Trophoblast cell (in vitro differentiated cells and primary cell): ENCODE results near the gene TLE3.

Source experiments
- DNase-seq, 2 donors: peaks; one replicate each; pipeline ENCODE4 v3.0.0-alpha.2; 2016
- H2AFZ ChIP-seq: 2 replicates; pipeline ENCODE4 v1.6.1; 2013; ENCODE audit warnings: low read length, moderate library complexity, mild to moderate bottlenecking; ENCODE audit not compliant: insufficient read depth, poor library complexity
- H2AK5ac ChIP-seq: 2 replicates; pipeline ENCODE4 v1.6.1; 2013; ENCODE audit warnings: mild to moderate bottlenecking, low read length
- H2BK120ac ChIP-seq: 2 replicates; pipeline ENCODE4 v1.6.1; 2013; ENCODE audit warnings: low read length, mild to moderate bottlenecking, moderate library complexity; ENCODE audit not compliant: insufficient read depth, poor library complexity
- H2BK12ac ChIP-seq: 2 replicates; pipeline ENCODE4 v1.6.1; 2013; ENCODE audit warnings: mild to moderate bottlenecking, low read length, moderate library complexity
- H2BK5ac ChIP-seq: 2 replicates; pipeline ENCODE4 v1.6.1; 2013; ENCODE audit warnings: low read length, low read depth, moderate library complexity, mild to moderate bottlenecking; ENCODE audit not compliant: poor library complexity
- H3K14ac ChIP-seq: 2 replicates; pipeline ENCODE4 v1.6.1; 2013; ENCODE audit warnings: mild to moderate bottlenecking, low read length
- H3K18ac ChIP-seq: 2 replicates; pipeline ENCODE4 v1.6.1; 2013; ENCODE audit warnings: mild to moderate bottlenecking, low read length
- H3K23ac ChIP-seq: 2 replicates; pipeline ENCODE4 v1.6.1; 2013; ENCODE audit warnings: low read length
- H3K27ac ChIP-seq: 2 replicates; pipeline ENCODE4 v1.5.1; 2013; ENCODE audit warnings: low read depth, mild to moderate bottlenecking, inconsistent platforms, low read length, moderate library complexity
- H3K27me3 ChIP-seq: 2 replicates; pipeline ENCODE4 v1.6.1; 2013; ENCODE audit warnings: inconsistent platforms, mild to moderate bottlenecking, low read length, moderate library complexity; ENCODE audit not compliant: insufficient read depth
- H3K36me3 ChIP-seq, 2 experiments: 1 replicate in 1 of 2; 2 replicates in 1 of 2; pipeline ENCODE4 v1.6.1; 2013; ENCODE audit warnings: low read length in 2 of 2, mild to moderate bottlenecking in 2 of 2, moderate library complexity in 1 of 2; ENCODE audit not compliant: insufficient read depth in 2 of 2, control insufficient read depth in 1 of 2
- H3K4ac ChIP-seq: 2 replicates; pipeline ENCODE4 v1.6.1; 2013; ENCODE audit warnings: low read depth, mild to moderate bottlenecking, low read length, moderate library complexity
- H3K4me1 ChIP-seq, 2 experiments: 1 replicate in 1 of 2; 2 replicates in 1 of 2; pipeline ENCODE4 v1.6.1; 2013; ENCODE audit warnings: low read length in 2 of 2, mild to moderate bottlenecking in 2 of 2, moderate library complexity in 1 of 2; ENCODE audit not compliant: insufficient read depth in 2 of 2, control insufficient read depth in 1 of 2
- H3K4me2 ChIP-seq: 2 replicates; pipeline ENCODE4 v1.6.1; 2013; ENCODE audit warnings: inconsistent platforms, mild to moderate bottlenecking, low read length, moderate library complexity
- H3K4me3 ChIP-seq: 2 replicates; pipeline ENCODE4 v1.5.1; 2013; ENCODE audit warnings: mild to moderate bottlenecking, low read depth, low read length, inconsistent platforms
- H3K79me1 ChIP-seq: one replicate; pipeline ENCODE4 v1.6.1; 2013; ENCODE audit warnings: low read length
- H3K79me2 ChIP-seq: 2 replicates; pipeline ENCODE4 v1.6.1; 2013; ENCODE audit warnings: low read length, mild to moderate bottlenecking; ENCODE audit not compliant: control insufficient read depth, insufficient read depth, poor library complexity
- H3K9ac ChIP-seq: 2 replicates; pipeline ENCODE4 v1.6.1; 2013; ENCODE audit warnings: mild to moderate bottlenecking, low read length
- H3K9me3 ChIP-seq: 2 replicates; pipeline ENCODE4 v1.6.1; 2013; ENCODE audit warnings: low read depth, mild to moderate bottlenecking, control low read depth, inconsistent platforms, low read length; ENCODE audit not compliant: insufficient read depth
- H4K12ac ChIP-seq: 2 replicates; pipeline ENCODE4 v1.6.1; 2013; ENCODE audit warnings: low read depth, mild to moderate bottlenecking, low read length, moderate library complexity
- H4K8ac ChIP-seq: 2 replicates; pipeline ENCODE4 v1.6.1; 2013; ENCODE audit warnings: low read depth, mild to moderate bottlenecking, low read length, moderate library complexity
- H4K91ac ChIP-seq: one replicate; pipeline ENCODE4 v1.6.1; 2013; ENCODE audit warnings: low read depth, mild to moderate bottlenecking, low read length, moderate library complexity
- WGBS: extraction: QIAGEN DNeasy Blood & Tissue Kit; methylation state at CpG from one replicate; pipeline ENCODE4 v1.1.7; 2013; ENCODE audit warnings: missing lambda C conversion rate; ENCODE audit not compliant: insufficient read length, insufficient coverage; ENCODE audit errors: extremely low coverage; 5-methylcytosine and 5-hydroxymethylcytosine counted together

The TLE3 gene

DNA sequence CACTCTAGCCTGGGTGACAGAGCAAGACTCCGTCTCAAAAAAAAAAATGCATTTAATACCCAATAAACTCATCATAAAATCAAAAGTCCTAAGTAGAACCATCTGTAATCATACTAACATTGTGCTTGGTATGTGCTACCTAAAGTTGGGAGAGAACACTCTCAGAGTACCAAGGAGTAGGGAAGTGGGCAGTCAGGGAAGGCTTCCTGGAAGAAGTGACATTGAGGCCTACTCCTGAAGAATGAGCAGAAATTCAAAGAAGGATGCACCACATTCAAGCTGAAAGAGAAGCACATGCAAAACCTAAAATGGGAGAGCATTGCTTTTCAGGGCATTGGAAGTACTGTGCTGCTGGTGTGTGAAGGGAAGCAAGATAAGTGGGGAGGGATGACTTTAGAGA is 54.1 kb downstream of the TLE3 start:
- H4K12ac ChIP-seq, result no peak overlapping the region

DNA sequence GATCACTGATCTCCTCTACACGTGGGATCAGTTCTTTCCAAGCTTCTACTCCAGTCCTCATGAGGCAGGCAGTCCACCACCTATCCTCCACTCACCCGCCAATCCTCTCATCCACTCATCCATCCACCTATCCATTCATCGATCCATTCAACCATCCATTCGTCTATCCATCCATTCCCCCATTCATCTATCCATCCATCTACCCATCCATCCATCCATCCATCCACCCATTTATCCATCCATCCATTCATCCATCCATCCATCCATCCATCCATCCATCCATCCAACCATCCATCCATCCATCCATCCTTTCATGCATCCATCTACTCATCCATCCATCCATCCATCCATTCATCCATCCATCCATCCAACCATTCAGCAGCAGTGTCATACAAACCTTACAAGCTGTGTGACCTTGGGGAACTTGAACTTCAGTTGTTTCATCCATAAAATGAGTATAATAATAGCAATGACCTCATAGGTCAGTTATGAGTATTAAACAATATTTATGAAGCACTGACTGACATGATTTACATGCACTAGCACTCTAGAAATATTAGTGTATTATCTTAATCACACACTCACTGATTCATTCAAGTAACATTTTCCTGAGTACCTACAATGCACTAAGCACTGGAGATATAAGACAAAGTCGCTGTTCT is 55.0 kb downstream of the TLE3 start:
- no peak overlapping the region for H2BK12ac ChIP-seq
- no peaks in the 10 kb centered on the region for H3K4me1 ChIP-seq
- H3K27me3 ChIP-seq, result no peaks in the 10 kb centered on the region
- H3K27ac ChIP-seq, result no peak overlapping the region
- no peaks in the 10 kb centered on the region for H3K9me3 ChIP-seq
- H4K8ac ChIP-seq, result no peak overlapping the region
- H4K12ac ChIP-seq, result no peak overlapping the region
- no peak overlapping the region for H2AK5ac ChIP-seq
- no peak overlapping the region for H3K4me3 ChIP-seq
- WGBS, result 100% methylated on average over 3 of the region's 5 CpGs
- no peak overlapping the region for H3K18ac ChIP-seq
- H3K79me1 ChIP-seq, result no peaks in the 10 kb centered on the region
- H3K36me3 ChIP-seq, result no peaks in the 10 kb centered on the region
- no peak overlapping the region for H3K9ac ChIP-seq
- H3K23ac ChIP-seq, result no peak overlapping the region
- no peaks in the 10 kb centered on the region for H3K79me2 ChIP-seq
- no peak for DNase-seq
- no peak overlapping the region for H4K91ac ChIP-seq
- H2BK120ac ChIP-seq, result no peak overlapping the region
- H3K4ac ChIP-seq, result no peak overlapping the region
- no peak overlapping the region for H2AFZ ChIP-seq
- no peak overlapping the region for H3K4me2 ChIP-seq
- no peak overlapping the region for H3K14ac ChIP-seq
- H2BK5ac ChIP-seq, result no peak overlapping the region

More for the DNA sequence above, 54.1 kb downstream of the TLE3 start:
- H3K4ac ChIP-seq, result no peak overlapping the region
- no peak overlapping the region for H4K91ac ChIP-seq
- H3K36me3 ChIP-seq, result peaks cover 3 to 5% of the 10 kb centered on the region in 2 experiments
- H2BK120ac ChIP-seq, result no peak overlapping the region
- H3K4me2 ChIP-seq, result no peak overlapping the region
- H2AFZ ChIP-seq, result no peak overlapping the region
- WGBS, result no CpG with 5 or more reads among the region's 1 CpG
- H3K79me2 ChIP-seq, result no peaks in the 10 kb centered on the region
- H3K4me1 ChIP-seq, result no peaks in the 10 kb centered on the region
- no peak overlapping the region for H3K14ac ChIP-seq
- no peaks in the 10 kb centered on the region for H3K9me3 ChIP-seq
- no peak overlapping the region for H3K27ac ChIP-seq
- H3K18ac ChIP-seq, result no peak overlapping the region
- no peaks in the 10 kb centered on the region for H3K27me3 ChIP-seq
- H3K4me3 ChIP-seq, result no peak overlapping the region
- H2BK5ac ChIP-seq, result no peak overlapping the region
- no peak overlapping the region for H2AK5ac ChIP-seq
- H3K9ac ChIP-seq, result no peak overlapping the region
- H3K23ac ChIP-seq, result no peak overlapping the region
- no peak for DNase-seq
- no peak overlapping the region for H2BK12ac ChIP-seq
- no peaks in the 10 kb centered on the region for H3K79me1 ChIP-seq
- no peak overlapping the region for H4K8ac ChIP-seq

DNA sequence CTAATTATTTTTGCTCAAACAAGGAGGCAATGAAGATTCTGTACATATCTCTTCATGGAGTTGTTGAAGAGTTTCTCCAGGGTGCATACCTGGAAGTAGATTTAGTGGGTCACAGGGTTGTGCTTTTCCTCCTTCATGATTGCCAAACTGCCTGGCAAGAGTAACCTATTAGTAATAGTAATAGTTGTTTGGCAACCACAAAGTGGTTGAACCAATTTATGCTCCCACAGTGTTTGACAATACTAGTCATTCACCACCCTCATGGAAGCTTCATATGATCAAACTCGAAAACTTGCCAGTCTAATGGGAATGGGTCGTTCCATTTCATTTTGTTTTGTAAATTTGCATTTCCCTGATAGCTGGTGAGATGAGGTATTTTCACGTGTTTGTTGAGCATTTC is 57.8 kb downstream of the TLE3 start:
- Histone ChIP-seq H3K14ac (no peak overlapping the region), H2BK5ac (no peak overlapping the region), H3K79me2 (no peaks in the 10 kb centered on the region), H3K4me2 (no peak overlapping the region), H3K4me1 (no peaks in the 10 kb centered on the region), H2BK120ac (no peak overlapping the region), H3K27me3 (no peaks in the 10 kb centered on the region), H2AK5ac (no peak overlapping the region), H4K12ac (no peak overlapping the region), H3K36me3 (no peaks in the 10 kb centered on the region), H4K8ac (no peak overlapping the region), H3K4ac (no peak overlapping the region), H4K91ac (no peak overlapping the region), H3K9ac (no peak overlapping the region), H2AFZ (no peak overlapping the region), H3K27ac (no peak overlapping the region), H3K9me3 (peaks cover 2% of the 10 kb centered on the region), H2BK12ac (no peak overlapping the region), H3K18ac (no peak overlapping the region), H3K4me3 (no peak overlapping the region), H3K79me1 (no peaks in the 10 kb centered on the region), H3K23ac (no peak overlapping the region)
- peak; percentile 22 to 34 for DNase-seq
- WGBS, result no CpG with 5 or more reads among the region's 3 CpGs

DNA sequence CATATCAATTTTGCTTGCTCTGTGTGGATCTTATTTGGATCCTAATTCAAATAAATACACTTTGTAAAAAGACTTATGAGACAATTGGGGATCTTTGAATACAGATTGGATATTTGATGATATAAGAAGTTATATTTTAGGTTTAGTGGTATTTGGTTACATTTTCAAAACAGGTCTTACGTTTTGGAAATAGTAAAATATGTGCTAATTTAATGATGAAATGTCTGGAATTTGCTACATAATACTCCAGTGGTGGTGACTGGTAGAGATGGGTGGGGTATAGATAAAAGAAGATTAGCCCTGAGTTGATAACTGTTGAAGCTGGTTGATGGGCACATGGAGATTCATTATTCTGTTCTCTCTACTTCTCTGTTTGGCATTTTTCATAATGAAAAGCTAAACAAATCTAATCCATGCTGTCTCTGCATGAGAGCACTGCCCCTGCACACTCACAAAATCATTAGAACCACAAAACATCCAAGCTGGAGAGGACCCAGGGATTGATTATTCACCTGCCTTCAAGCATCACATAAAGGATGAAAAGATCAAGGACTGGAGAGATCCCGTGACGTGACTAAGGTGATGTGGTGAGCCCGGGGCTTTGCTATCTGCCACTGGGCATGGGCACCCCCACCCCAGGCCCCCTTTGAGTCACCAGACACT is 58.9 kb downstream of the TLE3 start:
- 100% methylated on average over 1 of the region's 4 CpGs for WGBS
- no peak overlapping the region for H2BK5ac ChIP-seq
- no peak overlapping the region for H2AK5ac ChIP-seq
- H3K27me3 ChIP-seq, result no peaks in the 10 kb centered on the region
- H3K27ac ChIP-seq, result no peak overlapping the region
- H3K18ac ChIP-seq, result no peak overlapping the region
- no peak overlapping the region for H4K91ac ChIP-seq
- H3K4me1 ChIP-seq, result no peaks in the 10 kb centered on the region
- H4K8ac ChIP-seq, result no peak overlapping the region
- no peak overlapping the region for H2BK12ac ChIP-seq
- H4K12ac ChIP-seq, result no peak overlapping the region
- no peaks in the 10 kb centered on the region for H3K36me3 ChIP-seq
- H3K79me1 ChIP-seq, result no peaks in the 10 kb centered on the region
- no peaks in the 10 kb centered on the region for H3K79me2 ChIP-seq
- H3K4ac ChIP-seq, result no peak overlapping the region
- no peak overlapping the region for H3K9ac ChIP-seq
- H2BK120ac ChIP-seq, result no peak overlapping the region
- H3K4me3 ChIP-seq, result no peak overlapping the region
- H3K14ac ChIP-seq, result no peak overlapping the region
- H2AFZ ChIP-seq, result no peak overlapping the region
- peak in 1 of 2 donors; percentile 38 for DNase-seq
- H3K4me2 ChIP-seq, result no peak overlapping the region
- no peak overlapping the region for H3K23ac ChIP-seq
- peaks cover 2% of the 10 kb centered on the region for H3K9me3 ChIP-seq
